Stimulated activated CD4-positive, alpha-beta T cell treated with anti-CD3 and anti-CD28 coated beads, Interleukin-2, amount 100 ng/mL, for 4 hours (primary cell): Measurements from ENCODE around the gene TTYH3.

Source experiments
- DNase-seq: peaks from one replicate; pipeline ENCODE4 v3.0.0-alpha.2; 2020; ENCODE audit warnings: low read depth

The TTYH3 gene

GRCh38 chr7:2708547-2709310, 76.9 kb downstream of the TTYH3 start:
- DNase-seq = no peak

- peak; percentile 53 for DNase-seq
Observed at GRCh38 chr7:2709553-2710285, 77.9 kb downstream of the TTYH3 start.

GRCh38 chr7:2710286-2710655, 78.5 kb downstream of the TTYH3 start:
- peak; percentile 25 for DNase-seq

- no peak for DNase-seq
Observed at GRCh38 chr7:2710901-2711551, 79.2 kb downstream of the TTYH3 start.

- DNase-seq = no peak
Observed at GRCh38 chr7:2711895-2712675, 80.3 kb downstream of the TTYH3 start.

- DNase-seq = no peak
Observed at GRCh38 chr7:2713370-2713769, 81.6 kb downstream of the TTYH3 start.

GRCh38 chr7:2713978-2714377, 82.2 kb downstream of the TTYH3 start:
- no peak for DNase-seq
